Body of pancreas (tissue), 4 donors: ENCODE measurements around the gene EXD3. TPM values are rescaled to one million over a fixed set of nuclear protein-coding genes. Genes with fewer than 3 reads are reported as not detected.
A peak's percentile ranks its signal among the peaks of the same experiment; 100 is the strongest.

Experiments
- ATAC-seq: fragments of 150-250 bp; one replicate; pipeline ENCODE4 v1.9.1; 2016
- DNase-seq, 4 donors: peaks; one replicate each; pipeline ENCODE4 v3.0.0-alpha.2; 2019
- H3K27ac ChIP-seq, 4 donors: fragments of 200-600 bp; sonication (generic); 1 replicate in 3 of 4; 2 replicates in 1 of 4; pipeline versions ENCODE4 v1.5.1 to v1.6.1; 2016 to 2019; ENCODE audit warnings: mild to moderate bottlenecking in 1 of 4, mixed read lengths in 1 of 4, moderate library complexity in 1 of 4
- H3K27me3 ChIP-seq, 2 donors: fragments of 200-600 bp; sonication (generic); one replicate each; pipeline ENCODE4 v1.6.0; 2016; ENCODE audit warnings: mild to moderate bottlenecking in 1 of 2
- H3K36me3 ChIP-seq, 2 donors: fragments of 200-600 bp; sonication (generic); replicated peaks in 1 of 2; 2 replicates each; pipeline ENCODE4 v1.5.1; 2016; ENCODE audit warnings: low read depth in 2 of 2; ENCODE audit not compliant: insufficient read depth in 1 of 2
- H3K4me1 ChIP-seq: fragments of 200-600 bp; sonication (generic); one replicate; pipeline ENCODE4 v1.6.0; 2016
- H3K4me3 ChIP-seq, 2 donors: fragments of 200-600 bp; sonication (generic); 1 replicate in 1 of 2; 2 replicates in 1 of 2; pipeline ENCODE4 v1.5.1; 2016 to 2019
- H3K9me3 ChIP-seq, 3 donors: fragments of 200-600 bp; sonication (generic); 1 replicate in 2 of 3; 2 replicates in 1 of 3; pipeline ENCODE4 v1.5.1; 2016
- CTCF ChIP-seq, 7 experiments: fragments of 450-650 bp in 4 of 7; fragments of 200-600 bp in 3 of 7; sonication (generic) in 3 of 7; IDR thresholded peaks; one replicate each; pipeline ENCODE4 v1.5.1; 2016 to 2019; ENCODE audit warnings: antibody characterized with exemption in 7 of 7
- POLR2A ChIP-seq, 3 donors: fragments of 450-650 bp; IDR thresholded peaks; one replicate each; pipeline ENCODE4 v1.6.1; 2016; ENCODE audit warnings: antibody characterized with exemption in 3 of 3, mild to moderate bottlenecking in 2 of 3
- WGBS, 2 donors: methylation state at CpG; one replicate each; pipeline ENCODE4 v1.1.5; 2017; 5-methylcytosine and 5-hydroxymethylcytosine counted together
- intact Hi-C: fragments of 100-400 bp; cut with DNase I; formaldehyde crosslinking; loops from one replicate; pipeline ENCODE4 v1.15.1; 2023
- total RNA-seq, 2 donors: library from RNA; depleted of rRNA; stranded (reverse); fragments of >200 nt; gene quantifications; one replicate each; pipeline ENCODE4 v1.1.0, GENCODE V29; 2016

Gene EXD3
- total RNA-seq, 2 donors from 2014 or later = 23.3 to 34.9 TPM

- no peaks in the 10 kb centered on the region for H3K27me3 ChIP-seq
- 89 to 91% methylated on average over 12 to 25 of the region's 34 CpGs for WGBS, 2 donors
- DNase-seq (peak in 1 of 4 donors; percentile 12), ATAC-seq (no peak)
- intact Hi-C loops = no loop called here
- H3K4me1 ChIP-seq = peaks cover 24% of the 10 kb centered on the region
- H3K9me3 ChIP-seq = no peaks in the 10 kb centered on the region
- no peak for TF ChIP-seq POLR2A (IDR thresholded peaks at IDR 0.05)
- TF ChIP-seq CTCF (IDR thresholded peaks at IDR 0.05) = no peak
- no peak overlapping the region for H3K4me3 ChIP-seq
- H3K36me3 ChIP-seq = peaks cover 0 to 3% of the 10 kb centered on the region in 2 donors
- H3K27ac ChIP-seq = no peak overlapping the region
These were observed 156.1 kb downstream of the EXD3 start for GRCh38 chr9:137266585-137267453.

GRCh38 chr9:137266162-137266527 is 156.8 kb downstream of the EXD3 start:
- intact Hi-C loops = no loop called here
- H3K4me3 ChIP-seq = no peak overlapping the region
- no peaks in the 10 kb centered on the region for H3K9me3 ChIP-seq
- TF ChIP-seq POLR2A (IDR thresholded peaks at IDR 0.05) = no peak
- no peak for TF ChIP-seq CTCF (IDR thresholded peaks at IDR 0.05)
- no peak overlapping the region for H3K27ac ChIP-seq
- peaks cover 0 to 3% of the 10 kb centered on the region in 2 donors for H3K36me3 ChIP-seq
- no peaks in the 10 kb centered on the region for H3K27me3 ChIP-seq
- WGBS, 2 donors = 79% methylated on average over 14 of the region's 15 CpGs; no CpG with 5 or more reads in 1 of the 2 donors
- no peak for ATAC-seq
- DNase-seq = peak in 1 of 4 donors; percentile 16
- peaks cover 24% of the 10 kb centered on the region for H3K4me1 ChIP-seq

GRCh38 chr9:137265496-137266161 is 157.3 kb downstream of the EXD3 start:
- H3K27me3 ChIP-seq = no peaks in the 10 kb centered on the region
- H3K27ac ChIP-seq = no peak overlapping the region
- intact Hi-C loops = no loop called here
- WGBS, 2 donors = 88 to 93% methylated on average over 17 to 18 of the region's 29 CpGs
- H3K36me3 ChIP-seq = peaks cover 0 to 3% of the 10 kb centered on the region in 2 donors
- no peak for DNase-seq
- ATAC-seq = no peak
- TF ChIP-seq POLR2A (IDR thresholded peaks at IDR 0.05) (no peak), CTCF (IDR thresholded peaks at IDR 0.05) (no peak)
- no peak overlapping the region for H3K4me3 ChIP-seq
- no peaks in the 10 kb centered on the region for H3K9me3 ChIP-seq
- peaks cover 24% of the 10 kb centered on the region for H3K4me1 ChIP-seq

- WGBS, 2 donors = 90 to 93% methylated on average over 15 to 21 of the region's 22 CpGs
- no peaks in the 10 kb centered on the region for H3K9me3 ChIP-seq
- H3K4me1 ChIP-seq = peaks cover 15% of the 10 kb centered on the region
- H3K27ac ChIP-seq = no peak overlapping the region
- no peak overlapping the region for H3K4me3 ChIP-seq
- intact Hi-C loops = no loop called here
- H3K27me3 ChIP-seq = no peaks in the 10 kb centered on the region
- no peak for DNase-seq
- TF ChIP-seq CTCF (IDR thresholded peaks at IDR 0.05) = no peak
- no peak for ATAC-seq
- H3K36me3 ChIP-seq = peaks cover 0 to 3% of the 10 kb centered on the region in 2 donors
These were observed 158.9 kb downstream of the EXD3 start for GRCh38 chr9:137264067-137264466.
